ENCODE results near the gene ZFYVE21.

DNA sequence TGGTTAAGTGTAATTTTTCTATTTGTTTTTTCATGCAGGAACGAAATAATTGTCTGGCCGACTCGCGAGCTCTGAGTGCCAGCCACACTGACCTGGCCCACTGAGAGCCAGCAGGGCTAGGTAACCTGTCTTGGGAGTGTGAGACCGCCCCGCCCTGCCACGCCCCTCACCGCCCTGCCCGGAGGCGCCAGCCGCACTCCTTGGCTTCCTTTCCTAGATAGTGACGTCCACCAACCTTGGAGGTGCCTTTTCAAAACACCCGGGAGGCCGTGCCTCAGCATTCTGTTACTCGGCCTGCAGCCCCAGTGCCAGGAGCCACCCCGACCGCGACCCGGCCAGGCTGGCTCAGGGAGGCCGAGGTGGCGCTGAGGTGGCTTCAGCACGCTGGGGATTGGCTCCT lies 22.1 kb upstream of the ZFYVE21 start:
- TF ChIP-seq POLR2A (IDR thresholded peaks at IDR 0.05) (no peak), EP300 (IDR thresholded peaks at IDR 0.05) (no peak)
- TF ChIP-seq, protein P1, sequence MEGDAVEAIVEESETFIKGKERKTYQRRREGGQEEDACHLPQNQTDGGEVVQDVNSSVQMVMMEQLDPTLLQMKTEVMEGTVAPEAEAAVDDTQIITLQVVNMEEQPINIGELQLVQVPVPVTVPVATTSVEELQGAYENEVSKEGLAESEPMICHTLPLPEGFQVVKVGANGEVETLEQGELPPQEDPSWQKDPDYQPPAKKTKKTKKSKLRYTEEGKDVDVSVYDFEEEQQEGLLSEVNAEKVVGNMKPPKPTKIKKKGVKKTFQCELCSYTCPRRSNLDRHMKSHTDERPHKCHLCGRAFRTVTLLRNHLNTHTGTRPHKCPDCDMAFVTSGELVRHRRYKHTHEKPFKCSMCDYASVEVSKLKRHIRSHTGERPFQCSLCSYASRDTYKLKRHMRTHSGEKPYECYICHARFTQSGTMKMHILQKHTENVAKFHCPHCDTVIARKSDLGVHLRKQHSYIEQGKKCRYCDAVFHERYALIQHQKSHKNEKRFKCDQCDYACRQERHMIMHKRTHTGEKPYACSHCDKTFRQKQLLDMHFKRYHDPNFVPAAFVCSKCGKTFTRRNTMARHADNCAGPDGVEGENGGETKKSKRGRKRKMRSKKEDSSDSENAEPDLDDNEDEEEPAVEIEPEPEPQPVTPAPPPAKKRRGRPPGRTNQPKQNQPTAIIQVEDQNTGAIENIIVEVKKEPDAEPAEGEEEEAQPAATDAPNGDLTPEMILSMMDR (IDR thresholded peaks at IDR 0.05): no peak
